Measurements from ENCODE around the gene IGFLR1. TPM values are rescaled to one million over a fixed set of nuclear protein-coding genes. Genes with fewer than 3 reads are reported as not detected.

Gene IGFLR1
- total RNA-seq, 1 experiment from 2014 or later, result 9.9 TPM

DNA sequence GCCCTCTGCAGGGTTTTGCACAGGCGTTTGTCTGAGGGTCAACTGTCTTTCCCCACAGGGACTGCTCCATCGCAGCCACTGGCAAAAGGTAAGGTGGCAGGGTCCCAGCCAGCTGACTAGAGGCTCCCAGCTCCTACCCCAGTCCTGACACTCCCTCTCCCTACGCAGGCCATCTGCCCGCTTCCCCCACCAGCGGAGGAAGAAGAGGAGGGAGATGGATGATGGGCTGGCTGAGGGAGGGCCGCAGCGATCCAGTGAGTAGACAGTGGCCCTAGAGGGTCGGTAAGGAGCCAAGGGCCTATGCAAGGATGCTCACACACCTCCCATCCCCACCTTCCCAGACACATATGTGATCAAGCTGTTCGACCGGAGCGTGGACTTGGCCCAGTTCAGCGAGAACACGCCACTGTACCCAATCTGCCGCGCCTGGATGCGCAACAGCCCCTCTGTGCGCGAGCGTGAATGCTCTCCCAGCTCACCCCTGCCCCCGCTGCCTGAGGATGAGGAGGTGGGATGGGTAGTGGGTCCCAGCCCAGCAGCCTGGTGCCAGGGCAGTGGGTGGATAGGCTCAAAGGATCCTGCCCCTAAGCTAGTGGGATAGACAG is 10.6 kb upstream of the IGFLR1 start:
- Mint-ChIP-seq H3K4me3 (no peak overlapping the region), H3K27ac (no peak overlapping the region), H3K36me3 (no peaks in the 10 kb centered on the region), H3K4me1 (peaks cover 18% of the 10 kb centered on the region), H3K27me3 (ENCODE audit: low read depth) (peaks cover 23% of the 10 kb centered on the region), H3K9me3 (no peaks in the 10 kb centered on the region)
- ATAC-seq (no peak), DNase-seq (ENCODE audit: low spot score) (no peak)
- POLR2A ChIA-PET, result no interaction called here
- no peak for TF ChIP-seq FOXK1 (CRISPR knock-in tag; IDR thresholded peaks at IDR 0.05)
- no peak for TF ChIP-seq E2F5 (CRISPR knock-in tag; IDR thresholded peaks at IDR 0.05)
- no peak for TF ChIP-seq NFE2L1 (CRISPR knock-in tag; IDR thresholded peaks at IDR 0.05)
- no peak for TF ChIP-seq USF1 (CRISPR knock-in tag; IDR thresholded peaks at IDR 0.05)
- no peak for TF ChIP-seq TP53 (CRISPR knock-in tag; IDR thresholded peaks at IDR 0.05)
- TF ChIP-seq, protein P1, sequence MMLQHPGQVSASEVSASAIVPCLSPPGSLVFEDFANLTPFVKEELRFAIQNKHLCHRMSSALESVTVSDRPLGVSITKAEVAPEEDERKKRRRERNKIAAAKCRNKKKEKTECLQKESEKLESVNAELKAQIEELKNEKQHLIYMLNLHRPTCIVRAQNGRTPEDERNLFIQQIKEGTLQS (CRISPR knock-in tag; conservative IDR thresholded peaks at IDR 0.05), result no peak
- TF ChIP-seq EMX1 (CRISPR knock-in tag; IDR thresholded peaks at IDR 0.05), result no peak
- no peak for TF ChIP-seq ZNF396 (CRISPR knock-in tag; IDR thresholded peaks at IDR 0.05; ENCODE audit: borderline replicate concordance)
- no peak for TF ChIP-seq ZBTB21 (CRISPR knock-in tag; IDR thresholded peaks at IDR 0.05; ENCODE audit: borderline replicate concordance)
- TF ChIP-seq USF2 (CRISPR knock-in tag; IDR thresholded peaks at IDR 0.05), result no peak
- CTCF ChIA-PET, result interaction anchor here (1.0 to 1.2 kb wide), 2 partner anchors 32 to 108 kb away, joined by 3 read pairs; no protein-coding TSS in a partner anchor

- Mint-ChIP-seq H3K27me3 (ENCODE audit: low read depth) (peaks cover 22% of the 10 kb centered on the region), H3K4me1 (peaks cover 19% of the 10 kb centered on the region), H3K36me3 (no peaks in the 10 kb centered on the region), H3K4me3 (no peak overlapping the region), H3K9me3 (no peaks in the 10 kb centered on the region), H3K27ac (no peak overlapping the region)
- ChIA-PET CTCF (interaction anchor here (0.6 to 1.2 kb wide), 3 partner anchors 32 to 108 kb away, joined by 3 read pairs; no protein-coding TSS in a partner anchor), POLR2A (interaction anchor here (1.6 kb wide), 1 partner anchor 118 kb away, joined by 4 read pairs; no protein-coding TSS in a partner anchor)
- DNase-seq (ENCODE audit: low spot score), result no peak
- no peak for TF ChIP-seq RORB (CRISPR knock-in tag; IDR thresholded peaks at IDR 0.05)
- TF ChIP-seq ZNF671 (CRISPR knock-in tag; IDR thresholded peaks at IDR 0.05), result no peak
- no peak for TF ChIP-seq IRF1 (CRISPR knock-in tag; IDR thresholded peaks at IDR 0.05)
- TF ChIP-seq, protein P2, sequence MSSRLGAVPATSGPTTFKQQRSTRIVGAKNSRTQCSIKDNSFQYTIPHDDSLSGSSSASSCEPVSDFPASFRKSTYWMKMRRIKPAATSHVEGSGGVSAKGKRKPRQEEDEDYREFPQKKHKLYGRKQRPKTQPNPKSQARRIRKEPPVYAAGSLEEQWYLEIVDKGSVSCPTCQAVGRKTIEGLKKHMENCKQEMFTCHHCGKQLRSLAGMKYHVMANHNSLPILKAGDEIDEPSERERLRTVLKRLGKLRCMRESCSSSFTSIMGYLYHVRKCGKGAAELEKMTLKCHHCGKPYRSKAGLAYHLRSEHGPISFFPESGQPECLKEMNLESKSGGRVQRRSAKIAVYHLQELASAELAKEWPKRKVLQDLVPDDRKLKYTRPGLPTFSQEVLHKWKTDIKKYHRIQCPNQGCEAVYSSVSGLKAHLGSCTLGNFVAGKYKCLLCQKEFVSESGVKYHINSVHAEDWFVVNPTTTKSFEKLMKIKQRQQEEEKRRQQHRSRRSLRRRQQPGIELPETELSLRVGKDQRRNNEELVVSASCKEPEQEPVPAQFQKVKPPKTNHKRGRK (CRISPR knock-in tag; IDR thresholded peaks at IDR 0.05; ENCODE audit: borderline replicate concordance), result no peak
- TF ChIP-seq GRHL2 (CRISPR knock-in tag; IDR thresholded peaks at IDR 0.05; ENCODE audit: insufficient replicate concordance, severe bottlenecking), result no peak
- TF ChIP-seq ZNF396 (CRISPR knock-in tag; IDR thresholded peaks at IDR 0.05; ENCODE audit: borderline replicate concordance), result no peak
- ATAC-seq, result no peak
Observed at GRCh38 chr19:35751839-35752745, 9.8 kb upstream of the IGFLR1 start.
